Panc1 (cell line): Measurements from ENCODE around the gene ZFP3.

Experiments
- CTCF ChIP-seq: fragments of 450-650 bp; IDR thresholded peaks from 2 replicates; pipeline ENCODE4 v1.5.1; 2017; ENCODE audit warnings: mild to moderate bottlenecking
- POLR2AphosphoS5 ChIP-seq: IDR thresholded peaks from 2 replicates; pipeline ENCODE4 v1.6.1; 2012; ENCODE audit warnings: mild to moderate bottlenecking, low read depth, low read length, moderate library complexity
- SIN3A ChIP-seq: IDR thresholded peaks from 2 replicates; pipeline ENCODE4 v1.6.1; 2012; ENCODE audit warnings: low read depth, mild to moderate bottlenecking, low read length, moderate library complexity, borderline replicate concordance; ENCODE audit not compliant: insufficient read depth
- TCF7L2 ChIP-seq: IDR thresholded peaks from 2 replicates; pipeline ENCODE4 v1.6.1; 2011; ENCODE audit warnings: mild to moderate bottlenecking, low read depth, low read length, inconsistent platforms
- TF ChIP-seq, protein P1 (sequence below), 2 experiments: IDR thresholded peaks; 2 replicates each; pipeline ENCODE4 v1.6.1; 2011 to 2012; ENCODE audit warnings: low read depth in 2 of 2, control low read depth in 1 of 2, low read length in 1 of 2, mild to moderate bottlenecking in 1 of 2, moderate library complexity in 1 of 2; ENCODE audit not compliant: insufficient read depth in 1 of 2

DNA sequence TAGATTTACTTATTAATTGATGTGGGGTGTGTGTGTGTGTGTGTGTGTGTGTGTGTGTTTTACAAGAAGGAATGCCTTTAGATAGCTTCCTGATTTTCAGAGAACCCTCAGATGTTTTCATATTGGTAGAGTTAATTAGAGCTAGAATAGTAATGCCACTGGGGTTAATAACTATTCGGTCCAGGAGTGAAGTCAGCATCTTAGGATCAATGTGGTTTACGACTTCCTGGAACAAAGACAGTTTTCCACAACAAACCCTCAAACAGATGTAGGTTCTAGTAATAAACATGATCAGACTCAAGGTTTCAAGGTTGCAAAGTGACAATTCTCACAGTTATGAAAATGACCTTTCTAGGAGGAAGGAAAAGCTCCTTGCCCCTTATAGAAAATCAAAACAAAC, 30.8 kb upstream of the ZFP3 start:
- TF ChIP-seq, protein P1, sequence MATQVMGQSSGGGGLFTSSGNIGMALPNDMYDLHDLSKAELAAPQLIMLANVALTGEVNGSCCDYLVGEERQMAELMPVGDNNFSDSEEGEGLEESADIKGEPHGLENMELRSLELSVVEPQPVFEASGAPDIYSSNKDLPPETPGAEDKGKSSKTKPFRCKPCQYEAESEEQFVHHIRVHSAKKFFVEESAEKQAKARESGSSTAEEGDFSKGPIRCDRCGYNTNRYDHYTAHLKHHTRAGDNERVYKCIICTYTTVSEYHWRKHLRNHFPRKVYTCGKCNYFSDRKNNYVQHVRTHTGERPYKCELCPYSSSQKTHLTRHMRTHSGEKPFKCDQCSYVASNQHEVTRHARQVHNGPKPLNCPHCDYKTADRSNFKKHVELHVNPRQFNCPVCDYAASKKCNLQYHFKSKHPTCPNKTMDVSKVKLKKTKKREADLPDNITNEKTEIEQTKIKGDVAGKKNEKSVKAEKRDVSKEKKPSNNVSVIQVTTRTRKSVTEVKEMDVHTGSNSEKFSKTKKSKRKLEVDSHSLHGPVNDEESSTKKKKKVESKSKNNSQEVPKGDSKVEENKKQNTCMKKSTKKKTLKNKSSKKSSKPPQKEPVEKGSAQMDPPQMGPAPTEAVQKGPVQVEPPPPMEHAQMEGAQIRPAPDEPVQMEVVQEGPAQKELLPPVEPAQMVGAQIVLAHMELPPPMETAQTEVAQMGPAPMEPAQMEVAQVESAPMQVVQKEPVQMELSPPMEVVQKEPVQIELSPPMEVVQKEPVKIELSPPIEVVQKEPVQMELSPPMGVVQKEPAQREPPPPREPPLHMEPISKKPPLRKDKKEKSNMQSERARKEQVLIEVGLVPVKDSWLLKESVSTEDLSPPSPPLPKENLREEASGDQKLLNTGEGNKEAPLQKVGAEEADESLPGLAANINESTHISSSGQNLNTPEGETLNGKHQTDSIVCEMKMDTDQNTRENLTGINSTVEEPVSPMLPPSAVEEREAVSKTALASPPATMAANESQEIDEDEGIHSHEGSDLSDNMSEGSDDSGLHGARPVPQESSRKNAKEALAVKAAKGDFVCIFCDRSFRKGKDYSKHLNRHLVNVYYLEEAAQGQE (IDR thresholded peaks at IDR 0.05; ENCODE audit: insufficient read depth in 1 of 2, low read depth in 2 of 2, low read length in 1 of 2) = no peak
- no peak for TF ChIP-seq CTCF
- TF ChIP-seq POLR2AphosphoS5 = no peak
- TF ChIP-seq SIN3A = no peak
- no peak for TF ChIP-seq TCF7L2
